HEK293 (cell line): ENCODE measurements around the gene TXNDC11.

Experiments
- CTCF ChIA-PET: fragments of 350-600 bp; formaldehyde crosslinking; extraction: SDS; loops from one replicate; lab custom pipeline; 2021; ENCODE audit warnings: antibody characterized with exemption; lab: Yijun Ruan, JAX
- POLR2A ChIA-PET: fragments of 300-600 bp; formaldehyde crosslinking; extraction: SDS; loops from one replicate; lab custom pipeline; 2020; ENCODE audit warnings: antibody characterized with exemption, inconsistent platforms; lab: Yijun Ruan, JAX
- H3K27ac ChIP-seq: fragments of 200-500 bp; sonication (Bioruptor generic); 2 replicates; pipeline ENCODE4 v1.5.1; 2014; ENCODE audit warnings: low read depth, low read length, control low read depth, inconsistent platforms; ENCODE audit errors: extremely low read depth
- H3K36me3 ChIP-seq, 2 experiments: fragments of 200-500 bp in 1 of 2; sonication (Bioruptor generic) in 1 of 2; 1 replicate in 1 of 2; 2 replicates in 1 of 2; pipeline ENCODE4 v1.5.1; 2014 to 2017; ENCODE audit warnings: inconsistent platforms in 2 of 2, low read length in 2 of 2; ENCODE audit not compliant: control insufficient read depth in 2 of 2, insufficient read depth in 1 of 2
- H3K4me1 ChIP-seq: fragments of 200-500 bp; sonication (Bioruptor generic); 2 replicates; pipeline ENCODE4 v1.5.1; 2014; ENCODE audit warnings: mild to moderate bottlenecking, low read length, inconsistent platforms; ENCODE audit not compliant: control insufficient read depth, insufficient read depth
- H3K4me3 ChIP-seq: 2 replicates; pipeline ENCODE4 v1.5.1; 2011; ENCODE audit warnings: low read depth, mild to moderate bottlenecking, control low read depth, low read length, moderate library complexity
- H3K9me3 ChIP-seq: fragments of 200-500 bp; sonication (Bioruptor generic); 2 replicates; pipeline ENCODE4 v1.5.1; 2014; ENCODE audit warnings: low read depth, low read length, inconsistent platforms; ENCODE audit not compliant: control insufficient read depth, insufficient read depth
- BCL11B ChIP-seq: fragments of 450-650 bp; formaldehyde crosslinking; IDR thresholded peaks from 2 replicates; pipeline ENCODE4 v1.5.1; 2016; ENCODE audit warnings: low read depth, missing biosample characterization, missing genetic modification characterization
- GFI1B ChIP-seq: fragments of 450-650 bp; formaldehyde crosslinking; IDR thresholded peaks from 2 replicates; pipeline ENCODE4 v1.5.1; 2016; ENCODE audit warnings: missing biosample characterization, missing genetic modification characterization
- MYNN ChIP-seq: fragments of 450-650 bp; formaldehyde crosslinking; IDR thresholded peaks from 2 replicates; pipeline ENCODE4 v1.5.1; 2016; ENCODE audit warnings: missing biosample characterization, missing genetic modification characterization, borderline replicate concordance
- PRDM10 ChIP-seq: fragments of 450-650 bp; formaldehyde crosslinking; IDR thresholded peaks from 2 replicates; pipeline ENCODE4 v1.5.1; 2016; ENCODE audit warnings: missing biosample characterization, missing genetic modification characterization
- REPIN1 ChIP-seq: fragments of 450-650 bp; formaldehyde crosslinking; IDR thresholded peaks from 2 replicates; pipeline ENCODE4 v1.5.1; 2017; ENCODE audit warnings: missing biosample characterization, missing genetic modification characterization, low read depth
- SP7 ChIP-seq: fragments of 450-650 bp; formaldehyde crosslinking; IDR thresholded peaks from 2 replicates; pipeline ENCODE4 v1.5.1; 2016; ENCODE audit warnings: missing biosample characterization, missing genetic modification characterization
- TCF7L2 ChIP-seq: IDR thresholded peaks from 2 replicates; pipeline ENCODE4 v1.6.1; 2011; ENCODE audit warnings: low read depth, mild to moderate bottlenecking, inconsistent platforms, low read length, moderate library complexity, borderline replicate concordance
- YY2 ChIP-seq: fragments of 450-650 bp; formaldehyde crosslinking; IDR thresholded peaks from 2 replicates; pipeline ENCODE4 v1.5.1; 2016; ENCODE audit warnings: missing biosample characterization, missing genetic modification characterization
- ZBTB17 ChIP-seq: fragments of 450-650 bp; formaldehyde crosslinking; IDR thresholded peaks from 2 replicates; pipeline ENCODE4 v1.5.1; 2016; ENCODE audit warnings: missing biosample characterization, missing genetic modification characterization
- ZIC2 ChIP-seq: fragments of 450-650 bp; formaldehyde crosslinking; IDR thresholded peaks from 2 replicates; pipeline ENCODE4 v1.5.1; 2016; ENCODE audit warnings: missing biosample characterization, missing genetic modification characterization
- ZNF239 ChIP-seq: fragments of 450-650 bp; formaldehyde crosslinking; IDR thresholded peaks from 2 replicates; pipeline ENCODE4 v1.5.1; 2016; ENCODE audit warnings: missing biosample characterization, missing genetic modification characterization
- ZNF366 ChIP-seq: fragments of 450-650 bp; formaldehyde crosslinking; conservative IDR thresholded peaks from 2 replicates; pipeline ENCODE4 v1.5.1; 2016; ENCODE audit warnings: missing biosample characterization, missing genetic modification characterization
- ZNF433 ChIP-seq: fragments of 450-650 bp; formaldehyde crosslinking; IDR thresholded peaks from 2 replicates; pipeline ENCODE4 v1.5.1; 2016; ENCODE audit warnings: missing biosample characterization, missing genetic modification characterization, low read depth
- ZNF555 ChIP-seq: fragments of 450-650 bp; formaldehyde crosslinking; conservative IDR thresholded peaks from 2 replicates; pipeline ENCODE4 v1.5.1; 2017; ENCODE audit warnings: missing biosample characterization, mild to moderate bottlenecking, missing genetic modification characterization, inconsistent platforms
- ZNF585B ChIP-seq: fragments of 450-650 bp; formaldehyde crosslinking; IDR thresholded peaks from 2 replicates; pipeline ENCODE4 v1.5.1; 2016; ENCODE audit warnings: missing biosample characterization, missing genetic modification characterization
- ZNF600 ChIP-seq: fragments of 450-650 bp; formaldehyde crosslinking; IDR thresholded peaks from 2 replicates; pipeline ENCODE4 v1.5.1; 2016; ENCODE audit warnings: missing biosample characterization, missing genetic modification characterization
- ZNF645 ChIP-seq: fragments of 450-650 bp; formaldehyde crosslinking; IDR thresholded peaks from 2 replicates; pipeline ENCODE4; 2016; ENCODE audit warnings: missing biosample characterization, missing genetic modification characterization
- ZNF664 ChIP-seq: fragments of 450-650 bp; formaldehyde crosslinking; IDR thresholded peaks from 2 replicates; pipeline ENCODE4 v1.5.1; 2016; ENCODE audit warnings: missing biosample characterization, missing genetic modification characterization
- ZNF768 ChIP-seq: fragments of 450-650 bp; formaldehyde crosslinking; IDR thresholded peaks from 2 replicates; pipeline ENCODE4 v1.5.1; 2018; ENCODE audit warnings: missing biosample characterization, mild to moderate bottlenecking, missing genetic modification characterization
- ZNF777 ChIP-seq: fragments of 450-650 bp; formaldehyde crosslinking; IDR thresholded peaks from 2 replicates; pipeline ENCODE4 v1.5.1; 2017; ENCODE audit warnings: missing biosample characterization, missing genetic modification characterization, borderline replicate concordance
- ZSCAN4 ChIP-seq: fragments of 450-650 bp; formaldehyde crosslinking; IDR thresholded peaks from 2 replicates; pipeline ENCODE4 v1.5.1; 2017; ENCODE audit warnings: missing biosample characterization, missing genetic modification characterization
- TF ChIP-seq, protein P1 (sequence below): fragments of 450-650 bp; IDR thresholded peaks from 2 replicates; pipeline ENCODE4 v1.5.1; 2018; ENCODE audit warnings: missing biosample characterization, mild to moderate bottlenecking, missing genetic modification characterization
- TF ChIP-seq, protein P2 (sequence below): fragments of 450-650 bp; formaldehyde crosslinking; IDR thresholded peaks from 2 replicates; pipeline ENCODE4 v1.5.1; 2016; ENCODE audit warnings: missing biosample characterization, missing genetic modification characterization, borderline replicate concordance
- TF ChIP-seq, protein P3 (sequence below): fragments of 450-650 bp; IDR thresholded peaks from 2 replicates; pipeline ENCODE4 v1.5.1; 2018; ENCODE audit warnings: missing biosample characterization, missing genetic modification characterization

TXNDC11 gene

GRCh38 chr16:11743308-11744074, 834 bp upstream of the TXNDC11 start:
- CTCF ChIA-PET, result no interaction called here
- H3K9me3 ChIP-seq, result no peaks in the 10 kb centered on the region
- H3K36me3 ChIP-seq, result no peaks in the 10 kb centered on the region; a peak in 1 of 3 replicates
- H3K4me1 ChIP-seq, result peaks cover 6% of the 10 kb centered on the region; the same call in 1 of the 2 replicates
- peak overlapping the region; percentile 78 for H3K27ac ChIP-seq
- H3K4me3 ChIP-seq, result peak overlapping the region; percentile 91
- POLR2A ChIA-PET, result interaction anchor here (0.7 to 2.5 kb wide), 13 partner anchors 14 to 801 kb away, joined by 3 to 39 read pairs (median 4); partner anchors contain the start of genes DEXI, GSPT1, SNX29 and ZC3H7A
- TF ChIP-seq, protein P1, sequence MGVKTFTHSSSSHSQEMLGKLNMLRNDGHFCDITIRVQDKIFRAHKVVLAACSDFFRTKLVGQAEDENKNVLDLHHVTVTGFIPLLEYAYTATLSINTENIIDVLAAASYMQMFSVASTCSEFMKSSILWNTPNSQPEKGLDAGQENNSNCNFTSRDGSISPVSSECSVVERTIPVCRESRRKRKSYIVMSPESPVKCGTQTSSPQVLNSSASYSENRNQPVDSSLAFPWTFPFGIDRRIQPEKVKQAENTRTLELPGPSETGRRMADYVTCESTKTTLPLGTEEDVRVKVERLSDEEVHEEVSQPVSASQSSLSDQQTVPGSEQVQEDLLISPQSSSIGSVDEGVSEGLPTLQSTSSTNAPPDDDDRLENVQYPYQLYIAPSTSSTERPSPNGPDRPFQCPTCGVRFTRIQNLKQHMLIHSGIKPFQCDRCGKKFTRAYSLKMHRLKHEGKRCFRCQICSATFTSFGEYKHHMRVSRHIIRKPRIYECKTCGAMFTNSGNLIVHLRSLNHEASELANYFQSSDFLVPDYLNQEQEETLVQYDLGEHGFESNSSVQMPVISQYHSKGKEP, result no peak
- TF ChIP-seq, protein P2, sequence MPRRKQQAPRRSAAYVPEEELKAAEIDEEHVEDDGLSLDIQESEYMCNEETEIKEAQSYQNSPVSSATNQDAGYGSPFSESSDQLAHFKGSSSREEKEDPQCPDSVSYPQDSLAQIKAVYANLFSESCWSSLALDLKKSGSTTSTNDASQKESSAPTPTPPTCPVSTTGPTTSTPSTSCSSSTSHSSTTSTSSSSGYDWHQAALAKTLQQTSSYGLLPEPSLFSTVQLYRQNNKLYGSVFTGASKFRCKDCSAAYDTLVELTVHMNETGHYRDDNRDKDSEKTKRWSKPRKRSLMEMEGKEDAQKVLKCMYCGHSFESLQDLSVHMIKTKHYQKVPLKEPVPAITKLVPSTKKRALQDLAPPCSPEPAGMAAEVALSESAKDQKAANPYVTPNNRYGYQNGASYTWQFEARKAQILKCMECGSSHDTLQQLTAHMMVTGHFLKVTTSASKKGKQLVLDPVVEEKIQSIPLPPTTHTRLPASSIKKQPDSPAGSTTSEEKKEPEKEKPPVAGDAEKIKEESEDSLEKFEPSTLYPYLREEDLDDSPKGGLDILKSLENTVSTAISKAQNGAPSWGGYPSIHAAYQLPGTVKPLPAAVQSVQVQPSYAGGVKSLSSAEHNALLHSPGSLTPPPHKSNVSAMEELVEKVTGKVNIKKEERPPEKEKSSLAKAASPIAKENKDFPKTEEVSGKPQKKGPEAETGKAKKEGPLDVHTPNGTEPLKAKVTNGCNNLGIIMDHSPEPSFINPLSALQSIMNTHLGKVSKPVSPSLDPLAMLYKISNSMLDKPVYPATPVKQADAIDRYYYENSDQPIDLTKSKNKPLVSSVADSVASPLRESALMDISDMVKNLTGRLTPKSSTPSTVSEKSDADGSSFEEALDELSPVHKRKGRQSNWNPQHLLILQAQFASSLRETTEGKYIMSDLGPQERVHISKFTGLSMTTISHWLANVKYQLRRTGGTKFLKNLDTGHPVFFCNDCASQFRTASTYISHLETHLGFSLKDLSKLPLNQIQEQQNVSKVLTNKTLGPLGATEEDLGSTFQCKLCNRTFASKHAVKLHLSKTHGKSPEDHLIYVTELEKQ, result no peak
- TF ChIP-seq ZNF600 (no peak; the same call in 1 of the 2 replicates), PRDM10 (tag by site-specific recombination) (peak; percentile 38), YY2 (no peak), TCF7L2 (no peak), ZNF645 (tag by site-specific recombination) (no peak), ZNF768 (tag by site-specific recombination) (no peak), ZBTB17 (tag by site-specific recombination) (peak; percentile 7; the same call in 1 of the 2 replicates), ZNF777 (tag by site-specific recombination) (no peak), SP7 (tag by site-specific recombination) (0 out of 2 replicates have a peak, but pooled peaks have one; percentile 9), ZNF664 (tag by site-specific recombination) (no peak), REPIN1 (tag by site-specific recombination) (no peak), BCL11B (no peak), ZNF433 (tag by site-specific recombination) (no peak), ZNF366 (0 out of 2 replicates have a peak, but pooled peaks have one; percentile 23), ZSCAN4 (tag by site-specific recombination) (no peak), ZIC2 (tag by site-specific recombination) (no peak), ZNF555 (tag by site-specific recombination) (no peak), GFI1B (tag by site-specific recombination) (0 out of 2 replicates have a peak, but pooled peaks have one; percentile 1), ZNF239 (tag by site-specific recombination) (no peak), MYNN (tag by site-specific recombination) (no peak), ZNF585B (tag by site-specific recombination) (no peak)
- TF ChIP-seq, protein P3, sequence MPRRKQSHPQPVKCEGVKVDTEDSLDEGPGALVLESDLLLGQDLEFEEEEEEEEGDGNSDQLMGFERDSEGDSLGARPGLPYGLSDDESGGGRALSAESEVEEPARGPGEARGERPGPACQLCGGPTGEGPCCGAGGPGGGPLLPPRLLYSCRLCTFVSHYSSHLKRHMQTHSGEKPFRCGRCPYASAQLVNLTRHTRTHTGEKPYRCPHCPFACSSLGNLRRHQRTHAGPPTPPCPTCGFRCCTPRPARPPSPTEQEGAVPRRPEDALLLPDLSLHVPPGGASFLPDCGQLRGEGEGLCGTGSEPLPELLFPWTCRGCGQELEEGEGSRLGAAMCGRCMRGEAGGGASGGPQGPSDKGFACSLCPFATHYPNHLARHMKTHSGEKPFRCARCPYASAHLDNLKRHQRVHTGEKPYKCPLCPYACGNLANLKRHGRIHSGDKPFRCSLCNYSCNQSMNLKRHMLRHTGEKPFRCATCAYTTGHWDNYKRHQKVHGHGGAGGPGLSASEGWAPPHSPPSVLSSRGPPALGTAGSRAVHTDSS, result no peak
